WTC11 (cell line): Measurements from ENCODE around the gene TBC1D24. TPM values are rescaled to one million over a fixed set of nuclear protein-coding genes. Genes with fewer than 3 reads are reported as not detected.
A peak's percentile ranks its signal among the peaks of the same experiment; 100 is the strongest.

Source experiments
- ATAC-seq: fragments of 200-7000 bp; cut with Tn5 transposase; 2 replicates; pipeline ENCODE4 v1.10.0; 2021; ENCODE audit warnings: mild to moderate bottlenecking, moderate library complexity
- CTCF ChIA-PET: fragments of 300-600 bp; sonication (Branson Sonifier 250); formaldehyde crosslinking; loops from one replicate; lab custom pipeline; 2021; ENCODE audit warnings: antibody characterized with exemption; lab: Charles Lee
- POLR2A ChIA-PET: fragments of 350-600 bp; sonication (Branson Sonifier 250); formaldehyde crosslinking; loops from one replicate; lab custom pipeline; 2021; ENCODE audit warnings: antibody characterized with exemption; lab: Charles Lee
- DNase-seq: peaks from one replicate; pipeline ENCODE4 v3.0.0; 2021; ENCODE audit warnings: low spot score
- H3K27ac Mint-ChIP-seq: 2 replicates; pipeline ENCODE4 v1.8.0; 2021; ENCODE audit warnings: mixed read lengths
- H3K27me3 Mint-ChIP-seq: 2 replicates; pipeline ENCODE4 v1.8.0; 2021; ENCODE audit warnings: low read depth, mild to moderate bottlenecking, moderate library complexity, mixed read lengths
- H3K36me3 Mint-ChIP-seq: 2 replicates; pipeline ENCODE4 v1.8.0; 2021; ENCODE audit warnings: mixed read lengths
- H3K4me1 Mint-ChIP-seq: 2 replicates; pipeline ENCODE4 v1.8.0; 2022; ENCODE audit warnings: mixed read lengths
- H3K4me3 Mint-ChIP-seq: 2 replicates; pipeline ENCODE4 v1.8.0; 2021; ENCODE audit warnings: mild to moderate bottlenecking, moderate library complexity, mixed read lengths
- H3K9me3 Mint-ChIP-seq: 2 replicates; pipeline ENCODE4 v1.8.0; 2021; ENCODE audit warnings: mixed read lengths
- GTF2I ChIP-seq: fragments of 250-450 bp; sonication (Bioruptor Pico); conservative IDR thresholded peaks from 2 replicates; pipeline ENCODE4 v1.4.0; 2021; ENCODE audit warnings: mild to moderate bottlenecking
- NFATC4 ChIP-seq: fragments of 250-450 bp; sonication (Bioruptor Pico); IDR thresholded peaks from 2 replicates; pipeline ENCODE4 v1.9.0; 2021; ENCODE audit warnings: mild to moderate bottlenecking
- NR1H2 ChIP-seq: sonication (generic); formaldehyde crosslinking; IDR thresholded peaks from 2 replicates; pipeline ENCODE4 v1.9.0; 2021; ENCODE audit warnings: mild to moderate bottlenecking, moderate library complexity, missing genetic modification reagents
- NR3C1 ChIP-seq: sonication (generic); formaldehyde crosslinking; conservative IDR thresholded peaks from 2 replicates; pipeline ENCODE4 v1.8.1; 2023; ENCODE audit warnings: low read depth, mild to moderate bottlenecking, missing genetic modification reagents
- OVOL2 ChIP-seq: fragments of 250-450 bp; sonication (Bioruptor Pico); IDR thresholded peaks from 2 replicates; pipeline ENCODE4 v1.9.0; 2021; ENCODE audit warnings: mild to moderate bottlenecking, borderline replicate concordance
- TP53 ChIP-seq: sonication (generic); formaldehyde crosslinking; IDR thresholded peaks from 2 replicates; pipeline ENCODE4 v1.8.1; 2023; ENCODE audit warnings: mild to moderate bottlenecking, missing genetic modification reagents
- ZNF671 ChIP-seq: fragments of 250-450 bp; sonication (Bioruptor Pico); IDR thresholded peaks from 2 replicates; pipeline ENCODE4 v1.8.0; 2021; ENCODE audit warnings: mild to moderate bottlenecking
- total RNA-seq: library from RNA; stranded (reverse); gene quantifications from 3 replicates; pipeline ENCODE4 v1.2.3, GENCODE V29; 2021
- TF ChIP-seq, protein P1 (sequence below): sonication (generic); formaldehyde crosslinking; IDR thresholded peaks from 2 replicates; pipeline ENCODE4 v1.8.0; 2022; ENCODE audit warnings: mild to moderate bottlenecking, missing genetic modification reagents
- TF ChIP-seq, protein P2 (sequence below): fragments of 200-600 bp; IDR thresholded peaks from 2 replicates; pipeline ENCODE4 v1.8.0; 2022; ENCODE audit warnings: antibody characterized with exemption
- TF ChIP-seq, protein P3 (sequence below): sonication (generic); formaldehyde crosslinking; IDR thresholded peaks from 2 replicates; pipeline ENCODE4 v1.8.1; 2022; ENCODE audit warnings: mild to moderate bottlenecking, missing genetic modification reagents, moderate library complexity, borderline replicate concordance
- TF ChIP-seq, protein P4 (sequence below): sonication (generic); formaldehyde crosslinking; IDR thresholded peaks from 2 replicates; pipeline ENCODE4 v1.8.1; 2022; ENCODE audit warnings: missing genetic modification reagents, borderline replicate concordance
- TF ChIP-seq, protein P5 (sequence below): sonication (generic); formaldehyde crosslinking; IDR thresholded peaks from 2 replicates; pipeline ENCODE4 v1.8.0; 2022; ENCODE audit warnings: mild to moderate bottlenecking, missing genetic modification reagents
- TF ChIP-seq, protein P6 (sequence below): sonication (generic); formaldehyde crosslinking; IDR thresholded peaks from 2 replicates; pipeline ENCODE4 v1.8.1; 2023; ENCODE audit warnings: mild to moderate bottlenecking, missing genetic modification reagents, moderate library complexity

The TBC1D24 gene
- total RNA-seq, 1 experiment from 2014 or later, result 21.0 TPM

DNA sequence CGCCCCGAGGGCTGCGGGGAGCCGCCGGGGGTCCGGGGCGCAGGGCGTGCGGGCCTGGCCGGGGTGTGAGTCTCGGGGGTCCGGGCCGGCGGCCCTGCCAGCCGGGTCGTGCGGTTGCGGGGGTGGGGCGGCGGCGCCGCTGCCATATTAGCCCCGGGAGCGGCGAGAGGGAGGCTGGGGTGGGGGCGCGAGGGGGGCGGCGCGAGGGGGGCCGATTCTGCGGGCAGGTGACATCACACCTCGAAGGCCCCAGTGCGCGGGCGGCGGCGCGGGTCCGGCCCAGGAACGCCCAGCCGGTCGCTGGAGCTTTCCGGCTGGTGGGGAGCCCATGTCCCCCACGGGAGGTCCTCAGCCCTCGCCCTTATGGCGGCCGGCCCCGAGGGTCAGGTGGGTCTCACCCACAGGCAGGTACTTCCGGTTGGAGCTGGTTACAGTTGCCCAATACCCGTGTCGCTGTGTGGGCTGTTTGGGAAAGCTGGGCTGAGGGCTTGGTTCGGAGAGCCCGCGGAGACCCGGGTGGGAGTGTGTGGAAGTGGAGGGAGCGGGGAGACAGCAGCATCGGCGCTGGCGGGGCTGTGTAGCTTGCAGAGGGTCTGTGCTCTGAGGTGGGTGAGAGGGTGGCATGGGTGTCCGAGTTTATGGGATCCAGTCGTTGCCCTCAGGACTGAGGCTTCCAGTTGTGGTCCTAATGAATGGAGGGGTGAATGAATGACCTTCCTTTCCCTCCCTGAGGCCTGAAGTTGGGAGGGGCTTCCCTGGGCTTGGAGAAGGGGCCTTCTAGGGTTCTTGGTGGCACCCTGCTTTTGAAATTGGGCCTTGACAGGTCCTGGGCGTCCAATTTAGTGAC lies 39.6 kb downstream of the TBC1D24 start:
- TF ChIP-seq, protein P1, sequence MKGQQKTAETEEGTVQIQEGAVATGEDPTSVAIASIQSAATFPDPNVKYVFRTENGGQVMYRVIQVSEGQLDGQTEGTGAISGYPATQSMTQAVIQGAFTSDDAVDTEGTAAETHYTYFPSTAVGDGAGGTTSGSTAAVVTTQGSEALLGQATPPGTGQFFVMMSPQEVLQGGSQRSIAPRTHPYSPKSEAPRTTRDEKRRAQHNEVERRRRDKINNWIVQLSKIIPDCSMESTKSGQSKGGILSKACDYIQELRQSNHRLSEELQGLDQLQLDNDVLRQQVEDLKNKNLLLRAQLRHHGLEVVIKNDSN, result peak; percentile 56; the same call in 1 of the 2 replicates
- TF ChIP-seq NFATC4 (CRISPR knock-in tag), result no peak
- TF ChIP-seq, protein P2, sequence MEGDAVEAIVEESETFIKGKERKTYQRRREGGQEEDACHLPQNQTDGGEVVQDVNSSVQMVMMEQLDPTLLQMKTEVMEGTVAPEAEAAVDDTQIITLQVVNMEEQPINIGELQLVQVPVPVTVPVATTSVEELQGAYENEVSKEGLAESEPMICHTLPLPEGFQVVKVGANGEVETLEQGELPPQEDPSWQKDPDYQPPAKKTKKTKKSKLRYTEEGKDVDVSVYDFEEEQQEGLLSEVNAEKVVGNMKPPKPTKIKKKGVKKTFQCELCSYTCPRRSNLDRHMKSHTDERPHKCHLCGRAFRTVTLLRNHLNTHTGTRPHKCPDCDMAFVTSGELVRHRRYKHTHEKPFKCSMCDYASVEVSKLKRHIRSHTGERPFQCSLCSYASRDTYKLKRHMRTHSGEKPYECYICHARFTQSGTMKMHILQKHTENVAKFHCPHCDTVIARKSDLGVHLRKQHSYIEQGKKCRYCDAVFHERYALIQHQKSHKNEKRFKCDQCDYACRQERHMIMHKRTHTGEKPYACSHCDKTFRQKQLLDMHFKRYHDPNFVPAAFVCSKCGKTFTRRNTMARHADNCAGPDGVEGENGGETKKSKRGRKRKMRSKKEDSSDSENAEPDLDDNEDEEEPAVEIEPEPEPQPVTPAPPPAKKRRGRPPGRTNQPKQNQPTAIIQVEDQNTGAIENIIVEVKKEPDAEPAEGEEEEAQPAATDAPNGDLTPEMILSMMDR, result no peak
- CTCF ChIA-PET, result interaction anchor here (1.5 to 2.9 kb wide), 3 partner anchors 13 to 263 kb away, joined by 4 to 11 read pairs (median 4); partner anchors contain the start of gene ECI1
- Mint-ChIP-seq H3K4me1 (peaks cover 46% of the 10 kb centered on the region), H3K4me3 (peak overlapping the region; percentile 80), H3K9me3 (no peaks in the 10 kb centered on the region), H3K27ac (peak overlapping the region; percentile 59), H3K27me3 (peaks cover 4% of the 10 kb centered on the region), H3K36me3 (no peaks in the 10 kb centered on the region; the same call in 1 of the 2 replicates)
- ATAC-seq, result no peak
- no peak for DNase-seq
- POLR2A ChIA-PET, result interaction anchor here (1.7 to 2.0 kb wide), 2 partner anchors 17 to 23 kb away, joined by 6 read pairs; partner anchors contain the start of genes CEMP1 and PDPK1

DNA sequence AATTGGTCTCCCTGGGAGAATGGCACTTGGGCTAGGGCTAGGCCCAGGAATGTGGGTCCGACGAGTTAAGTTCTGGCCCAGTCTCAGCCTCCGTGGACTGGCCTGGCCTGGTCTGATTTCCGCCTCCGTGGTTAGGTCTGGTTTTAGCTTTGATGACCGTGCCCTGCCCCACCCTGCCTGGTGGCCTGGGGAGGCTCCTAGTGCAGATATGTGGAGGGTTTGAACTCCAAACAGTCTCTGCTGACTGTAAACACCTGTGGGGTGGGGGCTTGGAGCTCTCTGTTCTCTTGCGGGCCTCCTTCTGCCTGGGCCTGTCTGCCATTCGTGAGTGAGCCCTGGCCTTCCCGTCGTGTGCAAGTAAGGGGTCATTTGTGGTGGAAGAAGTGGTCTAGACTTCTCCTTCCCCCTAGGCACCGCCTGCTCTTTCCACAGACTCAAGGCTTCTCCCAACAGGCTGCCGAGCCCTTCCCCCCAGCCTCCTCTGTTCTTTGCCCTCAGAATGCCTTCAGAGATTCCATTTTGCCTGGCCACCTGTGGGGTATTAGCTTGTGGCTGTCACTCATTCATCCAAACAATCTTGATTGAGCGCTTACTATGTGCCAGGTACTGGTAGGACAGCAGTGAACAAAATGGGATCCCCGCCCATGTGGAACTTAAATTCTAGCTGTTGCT lies 40.4 kb downstream of the TBC1D24 start:
- Mint-ChIP-seq H3K27ac (peak overlapping the region; percentile 59), H3K27me3 (peaks cover 4% of the 10 kb centered on the region), H3K36me3 (no peaks in the 10 kb centered on the region; the same call in 1 of the 2 replicates)
- CTCF ChIA-PET, result interaction anchor here (0.6 to 2.9 kb wide), 6 partner anchors 10 to 1769 kb away, joined by 3 to 11 read pairs (median 4); partner anchors contain the start of gene ECI1
- no peak for TF ChIP-seq NR3C1 (CRISPR knock-in tag)
- TF ChIP-seq OVOL2 (CRISPR knock-in tag), result no peak
- TF ChIP-seq, protein P3, sequence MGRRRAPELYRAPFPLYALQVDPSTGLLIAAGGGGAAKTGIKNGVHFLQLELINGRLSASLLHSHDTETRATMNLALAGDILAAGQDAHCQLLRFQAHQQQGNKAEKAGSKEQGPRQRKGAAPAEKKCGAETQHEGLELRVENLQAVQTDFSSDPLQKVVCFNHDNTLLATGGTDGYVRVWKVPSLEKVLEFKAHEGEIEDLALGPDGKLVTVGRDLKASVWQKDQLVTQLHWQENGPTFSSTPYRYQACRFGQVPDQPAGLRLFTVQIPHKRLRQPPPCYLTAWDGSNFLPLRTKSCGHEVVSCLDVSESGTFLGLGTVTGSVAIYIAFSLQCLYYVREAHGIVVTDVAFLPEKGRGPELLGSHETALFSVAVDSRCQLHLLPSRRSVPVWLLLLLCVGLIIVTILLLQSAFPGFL (CRISPR knock-in tag), result no peak
- TF ChIP-seq TP53, result no peak
- no peak for TF ChIP-seq GTF2I
- TF ChIP-seq, protein P4, sequence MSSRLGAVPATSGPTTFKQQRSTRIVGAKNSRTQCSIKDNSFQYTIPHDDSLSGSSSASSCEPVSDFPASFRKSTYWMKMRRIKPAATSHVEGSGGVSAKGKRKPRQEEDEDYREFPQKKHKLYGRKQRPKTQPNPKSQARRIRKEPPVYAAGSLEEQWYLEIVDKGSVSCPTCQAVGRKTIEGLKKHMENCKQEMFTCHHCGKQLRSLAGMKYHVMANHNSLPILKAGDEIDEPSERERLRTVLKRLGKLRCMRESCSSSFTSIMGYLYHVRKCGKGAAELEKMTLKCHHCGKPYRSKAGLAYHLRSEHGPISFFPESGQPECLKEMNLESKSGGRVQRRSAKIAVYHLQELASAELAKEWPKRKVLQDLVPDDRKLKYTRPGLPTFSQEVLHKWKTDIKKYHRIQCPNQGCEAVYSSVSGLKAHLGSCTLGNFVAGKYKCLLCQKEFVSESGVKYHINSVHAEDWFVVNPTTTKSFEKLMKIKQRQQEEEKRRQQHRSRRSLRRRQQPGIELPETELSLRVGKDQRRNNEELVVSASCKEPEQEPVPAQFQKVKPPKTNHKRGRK (CRISPR knock-in tag), result no peak
- TF ChIP-seq, protein P5, sequence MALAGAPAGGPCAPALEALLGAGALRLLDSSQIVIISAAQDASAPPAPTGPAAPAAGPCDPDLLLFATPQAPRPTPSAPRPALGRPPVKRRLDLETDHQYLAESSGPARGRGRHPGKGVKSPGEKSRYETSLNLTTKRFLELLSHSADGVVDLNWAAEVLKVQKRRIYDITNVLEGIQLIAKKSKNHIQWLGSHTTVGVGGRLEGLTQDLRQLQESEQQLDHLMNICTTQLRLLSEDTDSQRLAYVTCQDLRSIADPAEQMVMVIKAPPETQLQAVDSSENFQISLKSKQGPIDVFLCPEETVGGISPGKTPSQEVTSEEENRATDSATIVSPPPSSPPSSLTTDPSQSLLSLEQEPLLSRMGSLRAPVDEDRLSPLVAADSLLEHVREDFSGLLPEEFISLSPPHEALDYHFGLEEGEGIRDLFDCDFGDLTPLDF (CRISPR knock-in tag), result no peak
- no peak for TF ChIP-seq NR1H2 (CRISPR knock-in tag)
- TF ChIP-seq ZNF671 (CRISPR knock-in tag), result no peak
- TF ChIP-seq, protein P6, sequence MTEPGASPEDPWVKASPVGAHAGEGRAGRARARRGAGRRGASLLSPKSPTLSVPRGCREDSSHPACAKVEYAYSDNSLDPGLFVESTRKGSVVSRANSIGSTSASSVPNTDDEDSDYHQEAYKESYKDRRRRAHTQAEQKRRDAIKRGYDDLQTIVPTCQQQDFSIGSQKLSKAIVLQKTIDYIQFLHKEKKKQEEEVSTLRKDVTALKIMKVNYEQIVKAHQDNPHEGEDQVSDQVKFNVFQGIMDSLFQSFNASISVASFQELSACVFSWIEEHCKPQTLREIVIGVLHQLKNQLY (CRISPR knock-in tag), result no peak
- TF ChIP-seq, all 79 proteins: peak for 0
- peaks cover 48% of the 10 kb centered on the region for H3K4me1 Mint-ChIP-seq
- H3K9me3 Mint-ChIP-seq, result no peaks in the 10 kb centered on the region
- DNase-seq (no peak), ATAC-seq (no peak)
- H3K4me3 Mint-ChIP-seq, result peak overlapping the region; percentile 80
- POLR2A ChIA-PET, result interaction anchor here (2.0 kb wide), 1 partner anchor 17 kb away, joined by 6 read pairs; the partner anchor contains the start of gene CEMP1
